Endodermal cell (in vitro differentiated cells): ENCODE data around the gene TMEM108. TPM values are rescaled to one million over a fixed set of nuclear protein-coding genes. Genes with fewer than 3 reads are reported as not detected.

Experiments used
- DNase-seq: peaks from one replicate; pipeline ENCODE4 v3.0.0-alpha.2; 2017
- H3K27ac ChIP-seq: 2 replicates; pipeline ENCODE4 v1.5.1; 2013; ENCODE audit warnings: mild to moderate bottlenecking, low read depth, low read length, moderate library complexity
- H3K27me3 ChIP-seq: 2 replicates; pipeline ENCODE4 v1.6.1; 2013; ENCODE audit warnings: mild to moderate bottlenecking, low read length, moderate library complexity; ENCODE audit not compliant: insufficient read depth, control insufficient read depth, poor library complexity, severe bottlenecking
- H3K36me3 ChIP-seq: 2 replicates; pipeline ENCODE4 v1.7.0; 2013; ENCODE audit warnings: mild to moderate bottlenecking, low read length, moderate library complexity; ENCODE audit not compliant: control insufficient read depth, insufficient read depth
- H3K4me1 ChIP-seq: one replicate; pipeline ENCODE4 v1.7.0; 2013; ENCODE audit warnings: low read length; ENCODE audit not compliant: control insufficient read depth, insufficient read depth
- H3K4me3 ChIP-seq: 2 replicates; pipeline ENCODE4 v1.5.1; 2013; ENCODE audit warnings: mild to moderate bottlenecking, low read length, moderate library complexity
- H3K9ac ChIP-seq: 2 replicates; pipeline ENCODE4 v1.6.1; 2013; ENCODE audit warnings: mild to moderate bottlenecking, low read length, moderate library complexity; ENCODE audit not compliant: poor library complexity, severe bottlenecking; ENCODE audit errors: extremely low read depth
- H3K9me3 ChIP-seq: 2 replicates; pipeline ENCODE4 v1.6.1; 2013; ENCODE audit warnings: mild to moderate bottlenecking, low read length, moderate library complexity; ENCODE audit not compliant: control insufficient read depth
- H3K27ac Mint-ChIP-seq: 2 replicates; pipeline ENCODE4 v1.8.0; 2020; ENCODE audit warnings: mixed read lengths
- H3K27me3 Mint-ChIP-seq: 2 replicates; pipeline ENCODE4 v1.8.0; 2021; ENCODE audit warnings: mild to moderate bottlenecking, mixed read lengths; ENCODE audit not compliant: insufficient read depth
- H3K36me3 Mint-ChIP-seq: 2 replicates; pipeline ENCODE4 v1.8.0; 2020; ENCODE audit warnings: low read depth, mixed read lengths
- H3K4me1 Mint-ChIP-seq: 2 replicates; pipeline ENCODE4 v1.8.0; 2020; ENCODE audit warnings: mixed read lengths
- H3K4me3 Mint-ChIP-seq: 2 replicates; pipeline ENCODE4 v1.8.0; 2020; ENCODE audit warnings: mild to moderate bottlenecking, moderate library complexity, mixed read lengths
- H3K9me3 Mint-ChIP-seq: 2 replicates; pipeline ENCODE4 v1.8.0; 2020; ENCODE audit warnings: mild to moderate bottlenecking, mixed read lengths
- CTCF ChIP-seq: fragments of 200-600 bp; sonication (generic); conservative IDR thresholded peaks from 2 replicates; pipeline ENCODE4 v1.5.0; 2021; ENCODE audit warnings: antibody characterized with exemption, mild to moderate bottlenecking
- WGBS, 2 experiments: methylation state at CpG; one replicate each; pipeline versions ENCODE4 v1.1.5 to v1.1.7; 2013; ENCODE audit warnings: missing lambda C conversion rate in 2 of 2, mixed read lengths in 1 of 2; ENCODE audit not compliant: insufficient coverage in 1 of 2, insufficient read length in 1 of 2; 5-methylcytosine and 5-hydroxymethylcytosine counted together
- total RNA-seq, 2 donors: library from RNA; stranded (reverse); fragmentation: NEBNext Ultra II Directional in 1 of 2; extraction: Animal tissue kit (Norgen Biotek cat#: 25700) in 1 of 2; gene quantifications; 2 replicates in 1 of 2; 3 replicates in 1 of 2; pipeline ENCODE4 v1.2.1, GENCODE V29; 2021

TMEM108 gene
- total RNA-seq, 2 donors from 2014 or later = 4.8 to 7.9 TPM

- no peaks in the 10 kb centered on the region for H3K9me3 Mint-ChIP-seq
- Histone ChIP-seq H3K9ac (no peak overlapping the region), H3K9me3 (no peaks in the 10 kb centered on the region), H3K27me3 (no peaks in the 10 kb centered on the region), H3K27ac (no peak overlapping the region), H3K36me3 (no peaks in the 10 kb centered on the region), H3K4me1 (peaks cover 14% of the 10 kb centered on the region), H3K4me3 (no peak overlapping the region)
- peaks cover 25% of the 10 kb centered on the region for H3K4me1 Mint-ChIP-seq
- no peaks in the 10 kb centered on the region for H3K27me3 Mint-ChIP-seq
- no peak overlapping the region for H3K27ac Mint-ChIP-seq
- no peak for DNase-seq
- 83 to 86% methylated on average over 3 to 4 of the region's 4 CpGs for WGBS, 2 experiments
- TF ChIP-seq CTCF = no peak
- H3K36me3 Mint-ChIP-seq = no peaks in the 10 kb centered on the region
- no peak overlapping the region for H3K4me3 Mint-ChIP-seq
These were observed 244.0 kb downstream of the TMEM108 start for GRCh38 chr3:133282236-133282635.

- TF ChIP-seq CTCF = peak; percentile 75
- no peak overlapping the region for H3K27ac ChIP-seq
- peaks cover 14% of the 10 kb centered on the region for H3K4me1 ChIP-seq
- no peaks in the 10 kb centered on the region for H3K9me3 Mint-ChIP-seq
- H3K36me3 ChIP-seq = no peaks in the 10 kb centered on the region
- H3K36me3 Mint-ChIP-seq = no peaks in the 10 kb centered on the region
- no peak overlapping the region for H3K4me3 ChIP-seq
- peak; percentile 81 for DNase-seq
- peak overlapping the region; percentile 46 for H3K27ac Mint-ChIP-seq
- H3K4me3 Mint-ChIP-seq = no peak overlapping the region
- H3K27me3 Mint-ChIP-seq = no peaks in the 10 kb centered on the region
- H3K27me3 ChIP-seq = no peaks in the 10 kb centered on the region
- WGBS, 2 experiments = 74 to 82% methylated on average over 4 of the region's 4 CpGs
- H3K4me1 Mint-ChIP-seq = peaks cover 32% of the 10 kb centered on the region
- no peaks in the 10 kb centered on the region for H3K9me3 ChIP-seq
- H3K9ac ChIP-seq = no peak overlapping the region
These were observed 246.0 kb downstream of the TMEM108 start for GRCh38 chr3:133283958-133284807.

GRCh38 chr3:133289322-133289721 is 251.1 kb downstream of the TMEM108 start:
- no peaks in the 10 kb centered on the region for H3K27me3 ChIP-seq
- Mint-ChIP-seq H3K4me3 (no peak overlapping the region), H3K9me3 (no peaks in the 10 kb centered on the region), H3K36me3 (no peaks in the 10 kb centered on the region), H3K4me1 (peaks cover 30% of the 10 kb centered on the region), H3K27me3 (no peaks in the 10 kb centered on the region), H3K27ac (no peak overlapping the region)
- H3K9me3 ChIP-seq = no peaks in the 10 kb centered on the region
- H3K9ac ChIP-seq = no peak overlapping the region
- H3K36me3 ChIP-seq = no peaks in the 10 kb centered on the region
- TF ChIP-seq CTCF = no peak
- H3K4me1 ChIP-seq = peaks cover 2% of the 10 kb centered on the region
- WGBS, 2 experiments = 94 to 100% methylated on average over 2 to 3 of the region's 3 CpGs
- no peak overlapping the region for H3K4me3 ChIP-seq
- DNase-seq = no peak
- no peak overlapping the region for H3K27ac ChIP-seq
